ENCODE data around the gene CCDC66.

CCDC66 gene

GRCh38 chr3:56622381-56622780, 65.4 kb downstream of the CCDC66 start:
- no peak overlapping the region for H3K27ac ChIP-seq
- H3K4me3 ChIP-seq, result no peak overlapping the region
- TF ChIP-seq CTCF (IDR thresholded peaks at IDR 0.05), result no peak
- DNase-seq (ENCODE audit: low spot score), result no peak

GRCh38 chr3:56624725-56625124, 67.8 kb downstream of the CCDC66 start:
- no peak for DNase-seq (ENCODE audit: low spot score)
- Histone ChIP-seq H3K4me3 (no peak overlapping the region), H3K27ac (no peak overlapping the region)
- no peak for TF ChIP-seq CTCF (IDR thresholded peaks at IDR 0.05)

GRCh38 chr3:56629047-56629446, 72.1 kb downstream of the CCDC66 start:
- DNase-seq (ENCODE audit: low spot score), result no peak
- TF ChIP-seq CTCF (IDR thresholded peaks at IDR 0.05), result no peak
- Histone ChIP-seq H3K27ac (no peak overlapping the region), H3K4me3 (no peak overlapping the region)

- H3K27ac ChIP-seq, result no peak overlapping the region
- no peak overlapping the region for H3K4me3 ChIP-seq
- no peak for TF ChIP-seq CTCF (IDR thresholded peaks at IDR 0.05)
- no peak for DNase-seq (ENCODE audit: low spot score)
Measured at GRCh38 chr3:56629451-56629850, 72.5 kb downstream of the CCDC66 start.

GRCh38 chr3:56630966-56631365, 74.0 kb downstream of the CCDC66 start:
- H3K27ac ChIP-seq, result no peak overlapping the region
- DNase-seq (ENCODE audit: low spot score), result no peak
- TF ChIP-seq CTCF (IDR thresholded peaks at IDR 0.05), result no peak
- H3K4me3 ChIP-seq, result no peak overlapping the region

GRCh38 chr3:56633181-56633580, 76.2 kb downstream of the CCDC66 start:
- no peak overlapping the region for H3K27ac ChIP-seq
- no peak for TF ChIP-seq CTCF (IDR thresholded peaks at IDR 0.05)
- H3K4me3 ChIP-seq, result no peak overlapping the region
- DNase-seq (ENCODE audit: low spot score), result no peak

GRCh38 chr3:56633602-56634535, 76.9 kb downstream of the CCDC66 start:
- TF ChIP-seq CTCF (IDR thresholded peaks at IDR 0.05), result no peak
- DNase-seq (ENCODE audit: low spot score), result no peak
- Histone ChIP-seq H3K4me3 (no peak overlapping the region), H3K27ac (no peak overlapping the region)

Measured in coronary artery (tissue), 2 donors.